A549 (cell line): ENCODE measurements around the gene PSAPL1. TPM values are rescaled to one million over a fixed set of nuclear protein-coding genes. Genes with fewer than 3 reads are reported as not detected.

Experiments used
- ATAC-seq, 2 experiments: fragments of 200-7000 bp in 1 of 2; fragments of >200 bp in 1 of 2; cut with Nextera tagmentation in 1 of 2; cut with Tn5 transposase in 1 of 2; 3 replicates each; pipeline versions ENCODE4 v1.8.0 to v1.9.1; 2018 to 2020; ENCODE audit warnings: mild to moderate bottlenecking in 1 of 2, moderate library complexity in 1 of 2
- CTCF ChIA-PET: fragments of 300-600 bp; sonication (Branson Sonifier 250); formaldehyde crosslinking; extraction: SDS; loops from one replicate; lab custom pipeline; 2021; ENCODE audit warnings: antibody characterized with exemption, inconsistent platforms; lab: Yijun Ruan, JAX
- POLR2A ChIA-PET: fragments of 350-600 bp; formaldehyde crosslinking; extraction: SDS; loops from one replicate; lab custom pipeline; 2021; ENCODE audit warnings: antibody characterized with exemption, inconsistent platforms; lab: Yijun Ruan, JAX
- DNase-seq, 2 experiments: peaks; one replicate each; pipeline versions ENCODE4 v3.0.0 to v3.0.0-alpha.2; 2011 to 2016; ENCODE audit warnings: low read depth in 1 of 2, low spot score in 1 of 2
- FAIRE-seq: peaks from 2 replicates; lab custom pipeline; 2011; peaks lifted over from hg19 to GRCh38; lab: Jason Lieb, UNC
- H3K27ac ChIP-seq, 2 experiments: fragments of >200 bp; sonication (Bioruptor Twin); formaldehyde crosslinking; 3 replicates each; pipeline ENCODE4 v1.5.1; 2016 to 2017
- H3K4me1 ChIP-seq: fragments of >200 bp; sonication (Bioruptor Twin); formaldehyde crosslinking; 3 replicates; pipeline ENCODE4 v1.6.1; 2016
- H3K4me2 ChIP-seq: fragments of >200 bp; sonication (Bioruptor Twin); formaldehyde crosslinking; 3 replicates; pipeline ENCODE4 v1.6.1; 2016
- H3K4me3 ChIP-seq: fragments of >200 bp; sonication (Bioruptor Twin); formaldehyde crosslinking; 3 replicates; pipeline ENCODE4 v1.5.1; 2016
- H3K9me3 ChIP-seq: fragments of >200 bp; sonication (Bioruptor Twin); formaldehyde crosslinking; 3 replicates; pipeline ENCODE4 v1.6.1; 2016
- BHLHE40 ChIP-seq: IDR thresholded peaks from 2 replicates; pipeline ENCODE4 v1.6.1; 2012; ENCODE audit warnings: low read depth, low read length, inconsistent platforms
- CEBPB ChIP-seq, 2 experiments: fragments of >200 bp in 1 of 2; sonication (Bioruptor Twin) in 1 of 2; formaldehyde crosslinking in 1 of 2; IDR thresholded peaks; 2 replicates each; pipeline ENCODE4 v1.6.1; 2012 to 2016
- CHD2 ChIP-seq: fragments of 150-350 bp; IDR thresholded peaks from 2 replicates; pipeline ENCODE4 v1.6.1; 2014; ENCODE audit warnings: low read length; ENCODE audit not compliant: partially characterized antibody
- CHD4 ChIP-seq: fragments of 200-600 bp; sonication (generic); IDR thresholded peaks from 2 replicates; pipeline ENCODE4 v1.6.1; 2016; ENCODE audit warnings: antibody characterized with exemption, mild to moderate bottlenecking, borderline replicate concordance
- FOSL2 ChIP-seq, 2 experiments: fragments of 450-650 bp in 1 of 2; fragments of >200 bp in 1 of 2; sonication (Bioruptor Twin) in 1 of 2; formaldehyde crosslinking; IDR thresholded peaks; 2 replicates each; pipeline versions ENCODE4 v1.5.0 to v1.6.1; 2016 to 2020; ENCODE audit warnings: mild to moderate bottlenecking in 1 of 2, moderate library complexity in 1 of 2
- HOXB13 ChIP-seq: fragments of 250-450 bp; sonication (Bioruptor Pico); IDR thresholded peaks from 2 replicates; pipeline ENCODE4 v1.5.0; 2020; ENCODE audit warnings: low read depth, mild to moderate bottlenecking, moderate library complexity
- JUN ChIP-seq, 2 experiments: fragments of >200 bp; sonication (Bioruptor Twin); formaldehyde crosslinking; IDR thresholded peaks; 2 replicates in 1 of 2; 3 replicates in 1 of 2; pipeline ENCODE4 v1.6.1; 2016 to 2017
- JUNB ChIP-seq: fragments of >200 bp; sonication (Bioruptor Twin); formaldehyde crosslinking; IDR thresholded peaks from 2 replicates; pipeline ENCODE4 v1.6.1; 2016
- KDM5A ChIP-seq: fragments of 200-600 bp; sonication (generic); IDR thresholded peaks from 2 replicates; pipeline ENCODE4 v1.6.1; 2016; ENCODE audit warnings: antibody characterized with exemption, mild to moderate bottlenecking
- MAFK ChIP-seq: fragments of 450-650 bp; IDR thresholded peaks from 2 replicates; pipeline ENCODE4 v1.6.1; 2014; ENCODE audit not compliant: partially characterized antibody
- MYC ChIP-seq: IDR thresholded peaks from 2 replicates; pipeline ENCODE4 v1.6.1; 2012; ENCODE audit warnings: mild to moderate bottlenecking, inconsistent platforms, low read length, improper control_type of control experiment, borderline replicate concordance
- NFE2L2 ChIP-seq: fragments of 150-350 bp; conservative IDR thresholded peaks from 2 replicates; pipeline ENCODE4 v1.6.1; 2014; ENCODE audit warnings: low read length
- POLR2A ChIP-seq: IDR thresholded peaks from 2 replicates; pipeline ENCODE4 v1.6.1; 2012; ENCODE audit warnings: mild to moderate bottlenecking, low read length
- TFCP2L1 ChIP-seq: fragments of 250-450 bp; sonication (Bioruptor Pico); IDR thresholded peaks from 2 replicates; pipeline ENCODE4 v1.5.0; 2021; ENCODE audit warnings: mild to moderate bottlenecking
- ZC3H11A ChIP-seq: fragments of 450-650 bp; IDR thresholded peaks from 2 replicates; pipeline ENCODE4 v1.6.1; 2014; ENCODE audit warnings: antibody characterized with exemption, mild to moderate bottlenecking
- WGBS: methylation state at CpG from one replicate; pipeline ENCODE4 v1.1.6; 2017; ENCODE audit errors: missing lambda C conversion rate; 5-methylcytosine and 5-hydroxymethylcytosine counted together
- polyA minus RNA-seq: library from RNA; depleted of rRNA, polyadenylated mRNA; stranded (reverse); fragments of >200 nt; gene quantifications from 2 replicates; pipeline ENCODE4 v1.2.3, GENCODE V29; 2011; rRNA and poly(A)+ RNA removed
- polyA plus RNA-seq, 4 experiments: library from polyadenylated mRNA; depleted of rRNA in 3 of 4; stranded (reverse); fragments of >200 nt; fragmentation: RNase III in 1 of 4; extraction: RNeasy Plus Mini Kit Qiagen cat#74134 plus additional on column Dnase treatment in 1 of 4; gene quantifications; 2 replicates in 3 of 4; 3 replicates in 1 of 4; pipeline ENCODE4 v1.2.3, GENCODE V29; 2011 to 2017
- TF ChIP-seq, protein P1 (sequence below): IDR thresholded peaks from 2 replicates; pipeline ENCODE4 v1.6.1; 2012
- TF ChIP-seq, protein P2 (sequence below): IDR thresholded peaks from 2 replicates; pipeline ENCODE4 v1.6.1; 2012
- TF ChIP-seq, protein P3 (sequence below): IDR thresholded peaks from 2 replicates; pipeline ENCODE4 v1.6.1; 2012; ENCODE audit warnings: low read depth, borderline replicate concordance
- TF ChIP-seq, protein P4 (sequence below): fragments of >200 bp; sonication (Bioruptor Twin); formaldehyde crosslinking; IDR thresholded peaks from 2 replicates; pipeline ENCODE4 v1.6.1; 2016
- TF ChIP-seq, protein P5 (sequence below): fragments of 250-450 bp; sonication (Bioruptor Pico); IDR thresholded peaks from 2 replicates; pipeline ENCODE4 v1.5.0; 2021; ENCODE audit warnings: mild to moderate bottlenecking, moderate library complexity, borderline replicate concordance
- TF ChIP-seq, protein P6 (sequence below): fragments of 150-350 bp; IDR thresholded peaks from 2 replicates; pipeline ENCODE4 v1.6.1; 2014; ENCODE audit warnings: low read depth, mild to moderate bottlenecking, low read length
- TF ChIP-seq, protein P7 (sequence below): fragments of >200 bp; sonication (Bioruptor Twin); formaldehyde crosslinking; IDR thresholded peaks from 3 replicates; pipeline ENCODE4 v1.6.1; 2016

Gene PSAPL1, protein sequence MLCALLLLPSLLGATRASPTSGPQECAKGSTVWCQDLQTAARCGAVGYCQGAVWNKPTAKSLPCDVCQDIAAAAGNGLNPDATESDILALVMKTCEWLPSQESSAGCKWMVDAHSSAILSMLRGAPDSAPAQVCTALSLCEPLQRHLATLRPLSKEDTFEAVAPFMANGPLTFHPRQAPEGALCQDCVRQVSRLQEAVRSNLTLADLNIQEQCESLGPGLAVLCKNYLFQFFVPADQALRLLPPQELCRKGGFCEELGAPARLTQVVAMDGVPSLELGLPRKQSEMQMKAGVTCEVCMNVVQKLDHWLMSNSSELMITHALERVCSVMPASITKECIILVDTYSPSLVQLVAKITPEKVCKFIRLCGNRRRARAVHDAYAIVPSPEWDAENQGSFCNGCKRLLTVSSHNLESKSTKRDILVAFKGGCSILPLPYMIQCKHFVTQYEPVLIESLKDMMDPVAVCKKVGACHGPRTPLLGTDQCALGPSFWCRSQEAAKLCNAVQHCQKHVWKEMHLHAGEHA
- 0.05 and 0.07 TPM in 2 replicates for polyA plus RNA-seq (2011; rRNA removed)
- 0.05 and 0.07 TPM in 2 replicates for polyA plus RNA-seq (2012; cell fraction: cytosol; rRNA removed)
- polyA plus RNA-seq (2012; cell fraction: nucleus; rRNA removed): 0.11 and 0.12 TPM in 2 replicates
- polyA plus RNA-seq (2017; fragmentation: RNase III; extraction: RNeasy Plus Mini Kit Qiagen cat#74134 plus additional on column Dnase treatment): 0.04 to 0.08 TPM (median 0.05 TPM) in 3 replicates
- polyA minus RNA-seq: not detected in 2 replicates

DNA sequence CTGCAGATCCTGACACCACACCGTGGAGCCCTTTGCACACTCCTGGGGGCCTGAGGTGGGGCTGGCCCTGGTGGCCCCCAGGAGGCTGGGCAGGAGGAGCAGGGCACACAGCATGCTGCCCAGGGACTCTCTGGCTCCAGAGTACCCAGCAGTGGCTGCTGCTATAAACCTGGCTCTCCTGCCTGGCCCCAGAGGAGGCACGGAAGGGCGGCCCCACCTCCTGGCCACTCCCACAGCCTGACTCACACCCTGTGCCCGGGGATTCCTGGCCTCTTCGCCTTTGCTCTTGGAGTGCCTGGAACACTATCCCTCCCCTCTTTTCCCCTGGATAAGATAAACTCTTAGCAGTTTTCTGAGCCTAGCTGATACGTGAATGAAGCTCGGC is at the start of gene PSAPL1:
Gene PSAPL1 (minus strand): TSS at position 165 of the 385 bp plus-strand sequence. CDS start 51 bp downstream, at position 114.
- H3K4me1 ChIP-seq: peaks cover 28% of the 10 kb centered on the region
- FAIRE-seq (no peak), DNase-seq (peak; percentile 35 to 81), ATAC-seq (peak; percentile 90 to 95)
- POLR2A ChIA-PET: no interaction called here
- TF ChIP-seq CHD4: no peak
- TF ChIP-seq CEBPB (IDR thresholded peaks at IDR 0.05): no peak
- no peak for TF ChIP-seq NFE2L2
- no peak for TF ChIP-seq TFCP2L1 (CRISPR knock-in tag)
- TF ChIP-seq KDM5A: no peak
- TF ChIP-seq HOXB13 (CRISPR knock-in tag): no peak
- TF ChIP-seq, protein P1, sequence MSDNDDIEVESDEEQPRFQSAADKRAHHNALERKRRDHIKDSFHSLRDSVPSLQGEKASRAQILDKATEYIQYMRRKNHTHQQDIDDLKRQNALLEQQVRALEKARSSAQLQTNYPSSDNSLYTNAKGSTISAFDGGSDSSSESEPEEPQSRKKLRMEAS: no peak
- TF ChIP-seq, protein P2, sequence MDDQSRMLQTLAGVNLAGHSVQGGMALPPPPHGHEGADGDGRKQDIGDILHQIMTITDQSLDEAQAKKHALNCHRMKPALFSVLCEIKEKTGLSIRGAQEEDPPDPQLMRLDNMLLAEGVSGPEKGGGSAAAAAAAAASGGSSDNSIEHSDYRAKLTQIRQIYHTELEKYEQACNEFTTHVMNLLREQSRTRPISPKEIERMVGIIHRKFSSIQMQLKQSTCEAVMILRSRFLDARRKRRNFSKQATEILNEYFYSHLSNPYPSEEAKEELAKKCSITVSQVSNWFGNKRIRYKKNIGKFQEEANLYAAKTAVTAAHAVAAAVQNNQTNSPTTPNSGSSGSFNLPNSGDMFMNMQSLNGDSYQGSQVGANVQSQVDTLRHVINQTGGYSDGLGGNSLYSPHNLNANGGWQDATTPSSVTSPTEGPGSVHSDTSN: no peak
- TF ChIP-seq POLR2A: no peak
- TF ChIP-seq, protein P3, sequence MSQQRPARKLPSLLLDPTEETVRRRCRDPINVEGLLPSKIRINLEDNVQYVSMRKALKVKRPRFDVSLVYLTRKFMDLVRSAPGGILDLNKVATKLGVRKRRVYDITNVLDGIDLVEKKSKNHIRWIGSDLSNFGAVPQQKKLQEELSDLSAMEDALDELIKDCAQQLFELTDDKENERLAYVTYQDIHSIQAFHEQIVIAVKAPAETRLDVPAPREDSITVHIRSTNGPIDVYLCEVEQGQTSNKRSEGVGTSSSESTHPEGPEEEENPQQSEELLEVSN: no peak
- TF ChIP-seq, protein P4, sequence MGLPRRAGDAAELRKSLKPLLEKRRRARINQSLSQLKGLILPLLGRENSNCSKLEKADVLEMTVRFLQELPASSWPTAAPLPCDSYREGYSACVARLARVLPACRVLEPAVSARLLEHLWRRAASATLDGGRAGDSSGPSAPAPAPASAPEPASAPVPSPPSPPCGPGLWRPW: no peak
- TF ChIP-seq, protein P5, sequence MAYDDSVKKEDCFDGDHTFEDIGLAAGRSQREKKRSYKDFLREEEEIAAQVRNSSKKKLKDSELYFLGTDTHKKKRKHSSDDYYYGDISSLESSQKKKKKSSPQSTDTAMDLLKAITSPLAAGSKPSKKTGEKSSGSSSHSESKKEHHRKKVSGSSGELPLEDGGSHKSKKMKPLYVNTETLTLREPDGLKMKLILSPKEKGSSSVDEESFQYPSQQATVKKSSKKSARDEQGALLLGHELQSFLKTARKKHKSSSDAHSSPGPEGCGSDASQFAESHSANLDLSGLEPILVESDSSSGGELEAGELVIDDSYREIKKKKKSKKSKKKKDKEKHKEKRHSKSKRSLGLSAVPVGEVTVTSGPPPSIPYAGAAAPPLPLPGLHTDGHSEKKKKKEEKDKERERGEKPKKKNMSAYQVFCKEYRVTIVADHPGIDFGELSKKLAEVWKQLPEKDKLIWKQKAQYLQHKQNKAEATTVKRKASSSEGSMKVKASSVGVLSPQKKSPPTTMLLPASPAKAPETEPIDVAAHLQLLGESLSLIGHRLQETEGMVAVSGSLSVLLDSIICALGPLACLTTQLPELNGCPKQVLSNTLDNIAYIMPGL: no peak
- TF ChIP-seq MAFK: no peak
- no peak for TF ChIP-seq JUN (IDR thresholded peaks at IDR 0.05)
- TF ChIP-seq, protein P6, sequence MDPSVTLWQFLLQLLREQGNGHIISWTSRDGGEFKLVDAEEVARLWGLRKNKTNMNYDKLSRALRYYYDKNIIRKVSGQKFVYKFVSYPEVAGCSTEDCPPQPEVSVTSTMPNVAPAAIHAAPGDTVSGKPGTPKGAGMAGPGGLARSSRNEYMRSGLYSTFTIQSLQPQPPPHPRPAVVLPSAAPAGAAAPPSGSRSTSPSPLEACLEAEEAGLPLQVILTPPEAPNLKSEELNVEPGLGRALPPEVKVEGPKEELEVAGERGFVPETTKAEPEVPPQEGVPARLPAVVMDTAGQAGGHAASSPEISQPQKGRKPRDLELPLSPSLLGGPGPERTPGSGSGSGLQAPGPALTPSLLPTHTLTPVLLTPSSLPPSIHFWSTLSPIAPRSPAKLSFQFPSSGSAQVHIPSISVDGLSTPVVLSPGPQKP: no peak
- TF ChIP-seq CHD2: no peak
- no peak for TF ChIP-seq ZC3H11A
- TF ChIP-seq FOSL2 (IDR thresholded peaks at IDR 0.05): no peak
- no peak for TF ChIP-seq FOSL2 (CRISPR knock-in tag; IDR thresholded peaks at IDR 0.05)
- TF ChIP-seq MYC: no peak
- H3K9me3 ChIP-seq: no peaks in the 10 kb centered on the region
- H3K27ac ChIP-seq: peak within 1 kb of the TSS in 1 of 2 experiments; percentile 81; a peak in 3 of 6 replicates
- no peak within 1 kb of the TSS for H3K4me3 ChIP-seq
- WGBS: 10% methylated on average over 2 of the region's 7 CpGs
- CTCF ChIA-PET: no interaction called here
- H3K4me2 ChIP-seq: peak within 1 kb of the TSS; percentile 34; the same call in 2 of the 3 replicates

DNA sequence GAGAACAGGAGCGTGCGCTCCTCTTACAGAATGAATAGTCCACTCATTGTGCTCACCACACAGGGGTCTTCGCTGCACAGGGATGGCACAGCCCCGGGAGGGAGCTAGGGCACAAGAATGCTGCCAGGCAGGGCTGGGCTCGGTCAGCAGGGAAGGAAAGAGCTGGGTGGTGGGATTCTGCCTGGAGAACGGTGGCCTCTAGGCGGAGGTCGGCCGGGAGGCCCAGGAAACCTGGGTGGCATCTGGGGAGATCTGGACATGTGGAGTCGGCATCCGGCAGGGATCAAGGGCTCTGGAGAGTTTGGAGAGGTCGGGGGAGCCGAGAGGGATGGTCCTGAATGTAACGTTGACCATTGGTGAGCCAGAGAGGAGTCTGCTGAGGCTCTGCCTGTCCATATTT is 46.5 kb upstream of the PSAPL1 start:
- TF ChIP-seq, protein P7, sequence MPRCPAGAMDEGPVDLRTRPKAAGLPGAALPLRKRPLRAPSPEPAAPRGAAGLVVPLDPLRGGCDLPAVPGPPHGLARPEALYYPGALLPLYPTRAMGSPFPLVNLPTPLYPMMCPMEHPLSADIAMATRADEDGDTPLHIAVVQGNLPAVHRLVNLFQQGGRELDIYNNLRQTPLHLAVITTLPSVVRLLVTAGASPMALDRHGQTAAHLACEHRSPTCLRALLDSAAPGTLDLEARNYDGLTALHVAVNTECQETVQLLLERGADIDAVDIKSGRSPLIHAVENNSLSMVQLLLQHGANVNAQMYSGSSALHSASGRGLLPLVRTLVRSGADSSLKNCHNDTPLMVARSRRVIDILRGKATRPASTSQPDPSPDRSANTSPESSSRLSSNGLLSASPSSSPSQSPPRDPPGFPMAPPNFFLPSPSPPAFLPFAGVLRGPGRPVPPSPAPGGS: no peak
- no peak for TF ChIP-seq BHLHE40
- TF ChIP-seq, protein P4: no peak
- TF ChIP-seq JUNB: no peak
- TF ChIP-seq, protein P6: no peak
- Histone ChIP-seq H3K27ac (no peak overlapping the region), H3K4me1 (no peaks in the 10 kb centered on the region), H3K4me3 (no peak overlapping the region), H3K4me2 (no peak overlapping the region), H3K9me3 (no peaks in the 10 kb centered on the region)
- WGBS: 63% methylated on average over 10 of the region's 14 CpGs
- ChIA-PET POLR2A (no interaction called here), CTCF (no interaction called here)
- FAIRE-seq: no peak
- DNase-seq: no peak
- ATAC-seq: no peak
